GM18868 (cell line): Measurements from ENCODE around the gene EHD1.
A peak's percentile ranks its signal among the peaks of the same experiment; 100 is the strongest.
"Not testable (repeated sequence)": the region's sequence is repeated elsewhere in the genome, so short reads cannot be mapped to it uniquely, and the experiment has no call there.

Experiments
- ATAC-seq: cut with Tn5 transposase; IDR thresholded peaks from one replicate; pipeline ENCODE4 v1.9.1; 2021; ENCODE audit warnings: mild to moderate bottlenecking, moderate library complexity; ENCODE audit not compliant: unreplicated experiment

Gene EHD1

DNA sequence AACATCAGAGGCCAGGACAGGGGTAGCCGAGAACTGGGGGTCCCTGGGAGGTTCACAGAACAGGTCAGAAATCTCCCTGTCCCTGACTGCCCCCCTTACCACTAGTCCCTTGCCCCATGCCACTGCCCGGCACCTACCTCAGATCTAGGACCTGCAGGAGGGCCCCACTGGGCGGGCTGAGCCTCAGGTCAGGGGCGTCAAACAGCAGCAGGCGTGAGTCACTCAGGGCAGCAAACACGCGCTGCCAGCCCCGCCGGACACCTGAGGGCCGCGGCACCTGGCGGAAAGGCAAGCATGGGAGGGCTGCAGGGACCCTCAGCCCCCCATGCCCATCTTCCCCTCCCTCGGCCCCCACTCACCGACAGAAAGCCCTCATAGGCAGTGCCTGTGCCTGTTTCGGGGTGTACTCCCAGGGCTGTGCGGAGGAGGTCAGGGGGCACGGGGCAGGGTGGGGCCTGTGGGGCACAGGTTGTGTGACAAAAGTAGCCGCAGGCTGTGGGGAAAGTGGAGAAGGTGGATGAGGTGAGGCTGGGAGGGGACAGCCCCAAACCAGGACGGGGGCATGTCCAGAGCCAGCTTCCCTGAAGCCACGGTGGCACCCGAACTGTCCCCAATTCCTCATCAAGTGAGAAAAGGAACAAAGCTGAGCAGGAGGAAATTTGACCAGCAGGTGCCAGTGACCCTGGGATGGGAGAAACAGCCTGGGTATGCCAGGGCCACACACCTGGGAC lies 45.8 kb downstream of the EHD1 start:
- no peak for ATAC-seq

DNA sequence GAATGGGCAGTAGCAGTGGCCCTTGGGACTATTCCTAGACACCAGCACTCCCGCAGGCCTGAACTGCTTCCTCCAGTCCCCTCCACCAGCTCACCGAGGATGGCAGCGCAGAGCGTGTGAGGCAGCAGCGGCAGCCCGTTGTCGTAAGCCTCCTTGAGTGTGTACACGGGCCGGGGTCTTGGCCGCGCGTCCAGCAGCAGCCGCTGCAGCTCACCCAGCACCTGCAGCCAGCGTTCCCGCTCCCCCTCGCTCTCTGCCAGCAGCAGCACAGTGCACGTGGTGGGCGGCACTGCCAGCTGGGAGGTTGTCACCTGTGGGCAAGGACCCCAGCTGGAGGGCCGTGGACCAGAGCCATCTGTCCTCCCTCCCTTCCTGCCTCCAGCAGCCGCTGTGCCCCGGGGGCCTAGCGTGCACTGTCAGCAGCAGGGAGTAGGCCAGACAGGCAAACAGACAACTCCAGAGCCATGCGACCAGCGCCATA lies 47.0 kb downstream of the EHD1 start:
- no peak for ATAC-seq

DNA sequence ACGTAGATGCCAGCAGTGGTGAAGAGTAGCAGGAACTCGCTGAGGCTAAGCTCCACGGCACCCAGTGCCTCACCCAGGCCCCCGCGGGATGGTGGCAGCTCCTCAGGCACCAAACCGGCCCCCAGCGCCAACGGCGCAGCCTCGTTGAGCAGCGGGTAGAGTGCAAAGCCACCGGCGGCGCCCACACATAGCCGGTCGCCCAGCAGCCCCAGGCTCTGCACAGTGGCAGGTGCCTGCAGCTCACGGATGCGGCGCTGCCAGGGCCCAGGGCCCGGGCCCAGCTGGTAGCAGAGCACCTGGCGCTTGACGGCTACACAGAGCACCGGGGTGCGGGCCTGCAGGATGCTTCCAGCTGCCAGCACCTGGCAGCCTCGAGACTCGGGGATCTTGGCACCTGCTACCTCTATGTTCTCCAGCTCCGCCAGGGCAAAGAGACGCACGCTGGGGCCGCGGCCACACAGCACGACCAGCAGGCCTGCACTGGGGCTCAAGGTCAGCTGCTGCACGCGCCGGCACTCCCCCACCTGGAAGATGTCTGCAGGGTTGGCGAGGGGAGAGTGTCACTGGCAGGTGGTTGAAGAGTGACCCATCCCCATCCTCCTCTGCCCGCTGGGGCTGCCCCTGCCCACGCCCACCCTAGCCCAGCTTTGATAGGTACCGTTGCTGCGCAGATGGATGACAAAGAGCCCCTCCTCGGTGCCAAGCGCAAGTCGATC lies 48.7 kb downstream of the EHD1 start:
- ATAC-seq: no peak

DNA sequence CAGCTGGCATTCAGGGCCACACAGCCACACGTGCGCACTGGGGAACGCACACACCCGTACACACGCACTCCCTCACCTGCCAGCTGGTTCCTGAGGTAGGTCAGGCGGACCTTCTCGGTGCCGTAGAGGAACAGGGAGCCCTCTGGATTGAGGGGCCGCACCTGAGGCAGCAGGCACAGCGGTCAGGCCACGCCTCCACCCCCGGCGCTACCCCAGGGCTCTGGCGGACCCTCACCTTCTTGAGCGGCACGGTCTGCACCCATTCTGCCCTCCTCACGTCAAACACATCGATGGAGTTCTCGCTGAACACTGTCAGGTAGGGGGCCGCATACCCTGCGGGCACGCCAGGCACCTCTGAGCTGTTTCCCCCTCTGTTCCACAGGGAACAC lies 51.0 kb downstream of the EHD1 start:
- no peak for ATAC-seq

DNA sequence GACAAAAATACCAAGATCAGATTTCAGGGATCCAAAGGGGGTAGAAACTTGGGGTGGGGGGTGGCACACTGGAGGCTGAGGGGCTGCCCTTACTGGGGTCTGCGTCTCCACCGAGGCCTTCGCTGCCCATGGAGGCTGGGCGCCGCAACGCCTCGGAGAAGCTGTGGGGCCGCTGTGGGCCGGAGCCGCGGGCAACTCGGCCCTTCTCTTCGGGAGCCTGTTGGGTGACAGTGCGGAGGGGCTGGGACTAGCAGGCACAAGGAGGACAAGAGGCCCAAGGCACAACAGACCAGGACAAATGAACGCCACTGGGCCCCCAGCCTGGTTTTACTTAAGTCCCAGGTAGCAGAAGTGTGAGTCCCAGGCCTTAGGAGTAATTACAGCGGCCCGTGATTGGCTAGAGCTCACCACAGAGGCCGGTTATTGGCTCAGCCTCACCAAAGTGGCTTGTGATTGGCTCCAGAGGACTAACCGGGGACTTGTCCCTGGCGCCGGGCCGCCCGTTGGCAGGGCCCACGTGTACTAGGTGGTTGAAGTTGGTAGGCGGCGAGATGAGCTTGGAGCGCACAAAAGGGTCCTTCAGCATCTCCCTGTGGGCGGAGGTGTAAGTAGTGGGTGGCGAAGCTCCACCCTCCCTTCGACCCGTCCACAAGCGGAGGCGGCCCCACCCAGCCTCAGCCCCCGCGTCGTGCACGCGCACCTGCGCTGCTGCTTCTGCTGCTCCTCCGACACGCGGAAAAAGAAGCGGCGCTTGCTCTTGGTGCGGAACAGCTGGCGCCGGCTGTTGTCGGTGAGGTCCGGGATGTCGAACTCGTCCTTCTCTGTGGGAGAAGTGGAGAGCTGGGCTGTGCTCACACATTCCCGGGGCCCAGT lies 51.6 kb downstream of the EHD1 start:
- ATAC-seq: no peak

DNA sequence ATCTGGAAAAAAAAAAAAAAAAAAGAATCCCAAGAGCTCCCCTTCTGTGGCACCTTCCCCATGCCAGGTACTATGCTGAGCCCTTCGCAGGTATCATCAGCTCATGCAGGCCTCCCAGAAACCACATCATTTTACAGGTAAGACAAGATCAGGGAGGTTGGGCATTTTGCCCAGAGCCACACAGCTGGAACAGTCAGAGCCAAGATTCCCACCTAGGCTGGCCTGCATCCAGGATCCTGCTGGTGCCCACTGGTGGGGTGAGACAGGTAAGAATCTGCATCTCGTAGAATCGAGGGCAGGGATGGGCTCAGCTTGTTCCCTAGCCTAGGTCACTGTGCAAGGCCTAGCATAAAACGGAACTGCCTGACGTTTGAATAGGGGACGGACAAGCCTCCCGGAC lies 52.4 kb downstream of the EHD1 start:
- no peak for ATAC-seq

DNA sequence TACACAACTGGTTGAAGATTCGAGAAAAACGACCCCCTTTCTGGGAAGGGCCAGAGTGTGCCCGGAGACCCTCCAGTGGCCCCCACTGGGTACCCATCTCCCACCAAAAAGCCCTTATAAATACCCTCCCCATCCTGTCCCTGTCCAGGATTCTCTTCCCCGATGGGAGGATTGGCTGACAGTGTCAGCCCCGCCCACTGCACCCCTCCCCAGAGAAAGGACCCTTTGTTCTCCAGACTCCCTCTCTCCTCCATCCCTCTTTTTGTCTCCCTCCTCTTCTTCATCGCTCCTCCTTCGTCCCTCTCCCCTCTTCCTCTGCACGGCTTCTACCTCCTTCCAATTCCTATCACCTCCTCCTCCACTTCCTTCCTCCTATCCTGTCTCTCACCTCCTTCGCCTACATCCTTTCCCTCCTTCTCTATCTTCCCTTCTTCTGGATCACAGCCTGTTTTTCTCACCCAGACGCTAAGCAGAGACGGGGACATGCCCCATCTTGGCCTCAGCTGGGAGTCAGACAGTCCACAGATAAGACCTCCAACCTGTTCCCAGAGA lies 54.8 kb downstream of the EHD1 start:
- no peak for ATAC-seq

DNA sequence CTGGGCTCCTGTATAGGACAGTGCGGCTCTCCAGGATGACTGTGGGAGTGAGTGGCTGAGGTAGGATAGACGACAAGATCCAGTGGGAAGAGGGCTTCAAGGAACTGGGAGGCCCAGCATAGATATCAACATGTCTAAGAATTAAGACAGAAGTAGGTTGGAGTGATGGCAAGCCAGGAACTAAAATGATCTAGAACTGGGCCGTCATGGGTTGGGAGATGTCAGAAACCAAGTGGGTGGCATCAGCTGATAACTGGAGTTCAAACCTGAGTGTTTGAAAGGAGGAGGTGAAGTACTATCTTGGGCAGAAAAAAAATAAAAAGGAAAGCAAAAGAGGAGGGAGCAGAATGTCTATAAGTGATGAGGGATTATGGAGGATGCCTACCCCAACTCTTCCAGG lies 60.9 kb downstream of the EHD1 start:
- no peak for ATAC-seq

DNA sequence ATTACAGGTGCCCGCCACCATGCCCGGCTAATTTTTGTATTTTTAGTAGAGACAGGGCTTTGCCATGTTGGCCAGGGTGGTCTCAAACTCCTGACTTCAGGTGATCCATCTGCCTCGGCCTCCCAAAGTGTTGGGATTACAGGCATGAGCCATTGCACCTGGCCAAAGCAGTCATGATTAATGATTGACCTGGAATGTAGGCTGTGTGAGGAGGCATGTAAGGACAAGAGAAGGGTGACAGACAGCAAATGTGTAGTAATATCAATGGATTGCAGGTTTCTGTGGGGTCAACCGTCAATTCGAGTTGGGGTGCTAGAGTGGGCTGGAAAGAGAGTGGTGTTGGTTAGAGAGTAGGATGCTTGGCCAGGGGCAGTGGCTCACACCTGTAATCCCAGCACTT lies 63.0 kb downstream of the EHD1 start:
- ATAC-seq: not testable (repeated sequence)

DNA sequence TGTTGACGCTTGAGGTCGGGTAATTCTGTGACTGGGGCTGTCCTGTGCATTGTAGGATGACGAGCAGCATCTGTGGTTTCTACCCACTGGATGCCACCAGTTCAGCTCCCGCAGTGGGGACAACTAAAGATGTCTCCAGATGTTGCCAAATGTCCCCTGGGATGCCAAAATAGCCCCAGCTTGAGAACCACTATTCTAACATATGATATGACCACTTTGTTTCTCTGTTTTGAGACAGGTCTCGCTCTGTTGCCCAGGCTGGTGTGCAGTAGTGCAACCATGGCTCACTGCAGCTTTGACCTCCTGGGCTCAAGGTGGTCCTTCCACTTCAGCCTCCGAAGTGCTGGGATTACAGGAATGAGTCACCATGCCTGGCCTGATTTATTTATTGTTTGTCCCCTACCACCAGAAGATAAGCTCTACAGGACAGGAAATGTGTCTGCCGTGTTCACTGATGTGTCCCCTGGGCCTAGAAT lies 63.7 kb downstream of the EHD1 start:
- peak; percentile 61 for ATAC-seq

DNA sequence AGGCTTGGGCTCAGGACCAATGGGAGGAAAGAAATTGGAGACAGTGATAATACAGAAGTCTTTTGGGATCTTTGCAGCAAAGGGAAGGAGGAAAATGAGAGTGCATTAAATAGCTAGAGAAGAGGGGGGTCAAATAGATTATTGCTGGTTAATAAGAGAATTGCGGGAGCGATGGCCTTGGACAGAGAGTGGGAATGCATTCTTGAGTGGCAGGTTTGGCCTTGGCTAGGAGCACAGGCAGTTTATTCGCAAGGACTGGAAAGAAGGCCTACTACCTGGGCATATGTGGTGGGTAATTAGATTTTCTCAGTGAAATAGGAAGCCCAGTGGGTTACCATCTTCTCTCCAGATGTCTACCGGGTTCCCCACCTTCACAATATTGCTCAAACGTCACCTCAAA lies 64.6 kb downstream of the EHD1 start:
- ATAC-seq: no peak

DNA sequence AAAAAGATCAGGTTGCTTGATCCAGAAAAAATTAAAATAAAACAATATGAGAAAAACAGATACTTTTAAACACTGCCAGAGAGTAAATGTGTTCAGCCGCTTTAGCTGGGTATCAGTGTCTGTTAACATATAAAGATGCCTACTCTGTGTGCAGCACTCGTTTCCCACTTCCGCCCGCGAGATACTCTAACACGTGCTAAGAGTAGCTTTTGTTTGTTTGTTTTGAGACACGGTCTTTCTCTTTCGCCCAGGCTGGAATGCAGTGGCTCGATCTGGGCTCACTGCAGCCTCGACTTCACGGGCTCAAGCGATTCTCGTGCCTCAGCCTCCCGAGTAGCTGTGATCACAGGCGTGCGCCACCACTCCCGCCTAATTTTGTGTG lies 67.5 kb downstream of the EHD1 start:
- no peak for ATAC-seq

DNA sequence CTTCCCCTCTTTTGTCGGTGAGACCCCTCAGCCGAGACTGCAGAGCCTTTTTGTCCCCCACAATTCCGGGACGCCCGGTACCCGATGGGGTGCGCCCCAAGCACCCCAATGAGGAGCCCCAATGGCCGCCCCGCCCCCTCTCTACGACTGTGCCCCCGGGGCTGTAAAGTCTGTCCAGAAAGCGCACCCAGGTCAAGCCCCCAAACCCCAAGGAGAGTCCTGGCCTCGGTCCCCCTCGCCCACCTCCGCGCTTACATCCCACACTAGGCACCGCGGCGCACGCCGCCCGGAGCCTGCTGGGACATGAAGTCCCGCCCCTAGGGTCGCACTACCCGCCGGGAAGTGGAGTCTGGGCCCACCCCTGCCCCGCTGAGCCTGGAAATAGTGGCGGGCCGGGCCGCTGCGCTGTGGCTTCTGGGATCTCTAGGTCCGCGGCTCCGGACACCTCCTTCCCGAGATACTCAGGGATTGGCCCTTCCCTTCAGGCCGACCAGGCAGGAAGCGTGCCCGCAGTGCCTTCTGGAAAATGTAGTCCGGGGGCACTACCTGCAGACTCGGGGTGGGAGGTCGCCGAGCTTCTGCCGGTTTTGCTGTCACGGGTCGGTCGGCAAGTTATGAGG lies 68.0 kb downstream of the EHD1 start, which contains the start of gene MEN1:
TSS of gene MEN1 (minus strand) at position 281 of the 620 bp plus-strand sequence. CDS start 442 bp downstream, outside the sequence.
- ATAC-seq: peak; percentile 55

DNA sequence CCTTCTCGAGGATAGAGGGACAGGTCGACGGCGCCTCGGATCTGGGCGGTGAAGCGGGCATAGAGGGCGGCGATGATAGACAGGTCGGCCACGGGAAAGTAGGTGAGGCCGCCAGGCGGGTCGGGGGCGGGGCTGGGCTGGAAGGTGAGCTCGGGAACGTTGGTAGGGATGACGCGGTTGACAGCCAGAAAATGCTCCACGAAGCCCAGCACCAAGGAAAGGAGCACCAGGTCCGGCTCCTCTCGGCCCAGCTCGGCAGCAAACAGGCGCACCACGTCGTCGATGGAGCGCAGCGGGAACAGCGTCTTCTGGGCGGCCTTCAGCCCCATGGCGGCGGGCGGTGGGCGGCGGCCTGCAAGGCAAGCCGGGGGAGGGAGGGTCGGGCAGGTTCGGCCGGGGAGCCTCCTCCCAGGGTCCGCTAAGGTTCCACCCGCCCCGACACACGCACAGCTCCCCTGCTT lies 68.6 kb downstream of the EHD1 start:
- ATAC-seq: no peak

DNA sequence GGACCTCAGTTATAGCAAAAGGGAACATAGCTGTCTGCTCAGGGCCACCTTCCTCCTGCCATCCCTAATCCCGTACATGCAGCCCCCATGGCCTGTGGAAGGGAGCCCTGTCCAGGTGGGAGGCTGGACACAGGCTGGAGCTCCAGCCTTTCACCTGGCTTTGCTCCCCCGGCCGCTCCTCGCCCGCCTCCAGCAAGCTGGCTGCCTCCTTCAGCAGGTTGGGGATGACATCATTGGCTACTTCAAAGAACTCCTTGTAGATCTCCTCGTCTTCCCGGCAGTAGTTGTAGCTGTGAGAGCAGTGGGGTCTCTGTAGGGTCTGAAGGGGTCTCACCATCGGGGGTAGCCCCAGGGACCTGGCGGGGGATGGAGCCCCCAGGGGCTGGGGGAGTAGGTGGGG lies 72.9 kb downstream of the EHD1 start:
- ATAC-seq: no peak

DNA sequence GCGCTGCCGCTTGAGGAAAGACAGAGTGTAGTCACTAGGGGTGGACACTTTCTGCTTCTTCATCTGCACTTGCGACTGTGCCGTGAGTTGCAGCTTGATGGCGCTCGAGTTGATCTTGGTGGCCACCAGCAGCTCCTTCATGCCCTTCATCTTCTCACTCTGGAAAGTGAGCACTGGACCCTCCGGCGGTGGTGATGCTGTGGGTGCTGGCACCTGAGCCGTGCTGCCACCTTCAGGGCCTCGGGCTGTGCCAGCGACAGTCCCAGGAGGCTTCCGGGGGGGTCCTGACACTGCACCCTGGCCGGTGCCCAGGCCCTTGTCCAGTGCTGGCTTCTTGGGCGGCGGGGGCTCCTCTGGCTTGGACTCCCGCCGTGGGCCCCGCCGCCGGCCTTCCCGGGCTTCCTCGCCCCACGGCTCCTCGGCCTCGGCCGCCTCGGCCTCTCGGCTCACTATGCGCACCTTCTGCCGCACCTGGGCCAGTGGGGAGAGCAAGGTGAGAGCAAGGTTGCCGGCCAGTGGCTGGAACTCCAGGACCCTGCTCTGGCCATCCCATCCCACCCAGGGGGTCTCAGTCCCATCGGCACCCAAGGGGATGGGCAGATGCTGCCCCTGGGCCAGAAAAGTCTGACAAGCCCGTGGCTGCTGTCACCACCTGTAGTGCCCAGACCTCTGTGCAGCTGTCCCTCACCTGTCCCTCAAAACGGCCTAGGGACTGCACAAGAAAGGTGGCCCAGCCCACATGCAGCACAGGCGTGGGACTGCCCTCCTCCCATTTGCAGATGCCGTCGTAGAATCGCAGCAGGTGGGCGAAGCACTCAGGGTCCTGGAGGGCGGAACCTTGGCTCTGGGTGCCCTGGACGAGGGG lies 73.8 kb downstream of the EHD1 start:
- no peak for ATAC-seq

DNA sequence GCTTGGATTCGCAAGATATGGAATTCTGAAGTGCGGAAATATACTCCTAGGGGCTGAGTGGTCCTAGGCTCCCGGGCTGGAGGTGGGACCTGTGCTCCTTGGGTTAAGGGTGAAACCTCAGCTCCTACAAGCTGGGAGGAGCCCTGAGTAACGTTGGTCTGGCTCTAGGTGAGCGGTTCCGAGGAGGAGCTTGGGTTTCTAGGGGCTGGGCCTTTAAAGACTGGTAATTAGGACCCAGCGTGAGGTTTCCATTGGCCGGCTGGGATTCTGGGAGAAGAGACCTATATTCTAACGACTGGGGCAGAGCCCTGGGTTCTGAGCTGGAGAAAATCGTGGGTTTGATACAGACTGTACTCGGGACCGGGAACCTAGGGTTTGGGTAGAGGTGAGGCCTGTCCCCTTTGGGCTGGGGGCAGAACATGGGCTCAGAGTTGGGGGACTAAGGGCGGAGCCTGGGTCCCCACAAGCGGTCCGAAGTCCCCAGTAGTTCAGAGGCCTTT lies 74.5 kb downstream of the EHD1 start:
- ATAC-seq: no peak

DNA sequence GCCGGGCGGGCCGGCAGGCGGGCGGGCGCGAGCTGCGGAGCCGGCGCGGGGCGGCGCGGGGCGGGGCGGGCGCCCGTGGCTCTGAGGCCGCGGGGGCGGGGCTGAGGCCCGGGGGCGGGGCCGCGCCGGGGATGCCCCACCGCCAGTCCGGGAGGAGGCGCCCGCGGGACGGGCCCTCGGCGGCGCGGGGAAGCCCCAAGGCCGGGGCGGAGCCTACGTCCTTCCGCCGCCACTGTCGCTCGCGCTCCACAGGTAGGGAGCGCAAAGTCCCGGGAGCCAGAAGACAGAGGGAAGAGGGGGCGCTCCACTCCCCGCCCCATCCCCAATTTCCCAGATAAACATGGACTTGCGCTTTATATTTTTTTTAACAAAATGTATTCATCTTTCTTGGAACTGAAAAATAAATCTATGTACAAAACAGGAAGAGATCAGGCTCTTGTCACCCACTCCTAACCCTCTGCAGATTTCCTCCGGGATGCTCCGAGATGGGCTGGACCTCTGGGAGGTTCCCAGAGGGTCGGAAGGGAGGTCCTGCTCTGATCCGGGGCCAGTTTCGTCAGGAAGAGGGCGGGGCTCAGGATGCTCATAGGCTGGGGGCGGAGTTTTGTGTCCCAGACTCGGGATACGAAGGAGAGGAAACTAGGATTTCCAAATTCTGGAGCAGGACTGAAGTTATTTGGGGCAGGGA lies 75.1 kb downstream of the EHD1 start, which contains the start of gene MAP4K2:
TSS of gene MAP4K2 (minus strand) at position 57 of the 688 bp plus-strand sequence. CDS start 65 bp downstream, outside the sequence.
- peak; percentile 63 for ATAC-seq
